ENCODE results near the gene TBX1.
"Not testable (repeated sequence)": the region's sequence is repeated elsewhere in the genome, so short reads cannot be mapped to it uniquely, and the experiment has no call there.

The TBX1 gene

GRCh38 chr22:19723232-19723982 lies 37.2 kb upstream of the TBX1 start, which contains the start of gene GP1BB:
TSS of gene GP1BB (plus strand) at chr22:19723539. CDS start at chr22:19723570, 31 bp downstream.
- peak; percentile 65 for DNase-seq (ENCODE audit: low read depth, low spot score)

GRCh38 chr22:19723983-19724827 lies 36.4 kb upstream of the TBX1 start:
- peak; percentile 74 for DNase-seq (ENCODE audit: low read depth, low spot score)

GRCh38 chr22:19724927-19725661 lies 35.5 kb upstream of the TBX1 start:
- no peak for DNase-seq (ENCODE audit: low read depth, low spot score)

GRCh38 chr22:19726064-19726788 lies 34.4 kb upstream of the TBX1 start:
- DNase-seq (ENCODE audit: low read depth, low spot score) = not testable (repeated sequence)

GRCh38 chr22:19727310-19728150 lies 33.0 kb upstream of the TBX1 start:
- DNase-seq (ENCODE audit: low read depth, low spot score) = no peak

GRCh38 chr22:19728271-19728670 lies 32.3 kb upstream of the TBX1 start:
- DNase-seq (ENCODE audit: low read depth, low spot score) = no peak

GRCh38 chr22:19728836-19729235 lies 31.7 kb upstream of the TBX1 start:
- DNase-seq (ENCODE audit: low read depth, low spot score) = no peak

GRCh38 chr22:19729507-19729906 lies 31.1 kb upstream of the TBX1 start:
- no peak for DNase-seq (ENCODE audit: low read depth, low spot score)

- no peak for DNase-seq (ENCODE audit: low read depth, low spot score)
These were observed 30.4 kb upstream of the TBX1 start for GRCh38 chr22:19730198-19730597.

- DNase-seq (ENCODE audit: low read depth, low spot score) = peak; percentile 89
These were observed 29.8 kb upstream of the TBX1 start for GRCh38 chr22:19730655-19731360.

- no peak for DNase-seq (ENCODE audit: low read depth, low spot score)
These were observed 29.0 kb upstream of the TBX1 start for GRCh38 chr22:19731361-19732135.

GRCh38 chr22:19732403-19733113 lies 28.0 kb upstream of the TBX1 start:
- no peak for DNase-seq (ENCODE audit: low read depth, low spot score)

- DNase-seq (ENCODE audit: low read depth, low spot score) = no peak
These were observed 26.8 kb upstream of the TBX1 start for GRCh38 chr22:19733755-19734154.

- no peak for DNase-seq (ENCODE audit: low read depth, low spot score)
These were observed 26.4 kb upstream of the TBX1 start for GRCh38 chr22:19734163-19734562.

- no peak for DNase-seq (ENCODE audit: low read depth, low spot score)
These were observed 25.7 kb upstream of the TBX1 start for GRCh38 chr22:19734837-19735382.

GRCh38 chr22:19735665-19736510 lies 24.7 kb upstream of the TBX1 start:
- DNase-seq (ENCODE audit: low read depth, low spot score) = no peak

Measured in astrocyte of the hippocampus (primary cell).